Cardiac muscle cell (in vitro differentiated cells and primary cell): ENCODE measurements around the gene XAF1. TPM values are rescaled to one million over a fixed set of nuclear protein-coding genes. Genes with fewer than 3 reads are reported as not detected.

Experiments used
- DNase-seq, 2 donors: peaks; one replicate each; pipeline versions ENCODE4 v3.0.0 to v3.0.0-alpha.2; 2010 to 2017; ENCODE audit warnings: low read depth in 1 of 2, low spot score in 1 of 2
- H3K27ac ChIP-seq: fragments of 200-600 bp; sonication (generic); 2 replicates; pipeline ENCODE4 v1.5.1; 2016
- H3K27me3 ChIP-seq: fragments of 200-600 bp; sonication (generic); 2 replicates; pipeline ENCODE4 v1.6.0; 2016; ENCODE audit warnings: control low read depth
- H3K36me3 ChIP-seq: fragments of 200-600 bp; sonication (generic); 2 replicates; pipeline ENCODE4 v1.5.1; 2016; ENCODE audit warnings: control low read depth
- H3K4me1 ChIP-seq: fragments of 200-600 bp; sonication (generic); 2 replicates; pipeline ENCODE4 v1.8.1; 2017; ENCODE audit warnings: low read depth, mild to moderate bottlenecking, mixed run types
- H3K4me3 ChIP-seq: fragments of 200-600 bp; sonication (generic); 2 replicates; pipeline ENCODE4 v1.5.1; 2016; ENCODE audit warnings: mild to moderate bottlenecking
- H3K9me3 ChIP-seq: fragments of 200-600 bp; sonication (generic); 2 replicates; pipeline ENCODE4 v1.5.1; 2017; ENCODE audit warnings: low read depth, mild to moderate bottlenecking, control low read depth
- polyA plus RNA-seq: library from polyadenylated mRNA; unstranded; fragments of >200 nt; fragmentation: Nextera tagmentation; extraction: Ambion mirVana; gene quantifications from 2 replicates; pipeline ENCODE4 v1.2.1, GENCODE V29; 2016
- total RNA-seq: library from RNA; depleted of rRNA; stranded (reverse); fragments of >200 nt; gene quantifications from 2 replicates; pipeline ENCODE4 v1.2.3, GENCODE V29; 2016
- TF ChIP-seq, protein P1 (sequence below): IDR thresholded peaks from 2 replicates; pipeline ENCODE4 v1.5.1; 2012; ENCODE audit warnings: low read depth, mild to moderate bottlenecking, low read length

XAF1 gene
- total and polyA plus RNA-seq, 2 experiments from 2014 or later: not detected

DNA sequence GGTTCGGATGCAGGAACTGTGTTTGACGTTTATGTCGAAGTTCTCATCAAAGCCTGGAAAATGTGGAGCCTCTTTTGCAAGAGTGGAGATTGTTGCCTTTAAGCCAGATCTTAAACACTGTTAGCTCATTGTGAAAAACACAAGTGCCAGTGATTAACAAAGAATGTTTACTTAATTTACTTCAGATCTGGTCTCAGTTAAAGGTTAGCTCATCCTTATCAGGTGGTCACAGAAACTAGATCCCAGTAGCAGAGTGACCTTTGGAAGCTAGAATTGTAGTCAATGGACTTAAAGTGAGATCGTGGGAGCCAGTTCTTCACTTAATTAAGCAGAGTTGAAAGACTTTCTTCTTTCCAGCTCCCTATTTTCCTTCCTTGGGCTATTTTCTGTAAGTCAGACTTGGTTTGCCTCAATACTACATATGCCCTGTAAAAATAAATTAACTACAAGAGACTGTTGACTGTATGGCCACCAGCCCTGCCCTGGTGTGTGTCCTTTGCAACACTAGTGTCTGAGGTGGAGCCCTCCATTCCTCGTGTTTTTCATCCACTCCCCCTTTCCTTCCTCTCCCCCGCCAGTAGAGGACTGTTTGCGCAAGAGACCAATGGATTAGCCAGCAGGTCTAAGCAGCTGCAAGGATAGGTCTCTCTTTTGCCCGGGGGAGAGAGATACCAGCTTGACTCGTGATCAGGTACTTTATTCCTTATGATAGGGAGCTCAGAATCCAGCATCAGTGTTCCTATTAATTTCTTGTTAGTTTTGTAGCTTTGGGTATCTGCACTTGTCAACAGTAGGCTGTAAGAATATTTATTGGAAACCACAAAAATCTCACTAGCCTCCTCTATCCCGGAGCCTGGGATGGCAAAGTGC is 40.4 kb downstream of the XAF1 start:
- Histone ChIP-seq H3K27me3 (peaks cover 13% of the 10 kb centered on the region), H3K27ac (no peak overlapping the region), H3K4me1 (no peaks in the 10 kb centered on the region), H3K4me3 (no peak overlapping the region), H3K9me3 (no peaks in the 10 kb centered on the region), H3K36me3 (no peaks in the 10 kb centered on the region)
- peak in 1 of 2 donors; percentile 35 for DNase-seq
- TF ChIP-seq, protein P1, sequence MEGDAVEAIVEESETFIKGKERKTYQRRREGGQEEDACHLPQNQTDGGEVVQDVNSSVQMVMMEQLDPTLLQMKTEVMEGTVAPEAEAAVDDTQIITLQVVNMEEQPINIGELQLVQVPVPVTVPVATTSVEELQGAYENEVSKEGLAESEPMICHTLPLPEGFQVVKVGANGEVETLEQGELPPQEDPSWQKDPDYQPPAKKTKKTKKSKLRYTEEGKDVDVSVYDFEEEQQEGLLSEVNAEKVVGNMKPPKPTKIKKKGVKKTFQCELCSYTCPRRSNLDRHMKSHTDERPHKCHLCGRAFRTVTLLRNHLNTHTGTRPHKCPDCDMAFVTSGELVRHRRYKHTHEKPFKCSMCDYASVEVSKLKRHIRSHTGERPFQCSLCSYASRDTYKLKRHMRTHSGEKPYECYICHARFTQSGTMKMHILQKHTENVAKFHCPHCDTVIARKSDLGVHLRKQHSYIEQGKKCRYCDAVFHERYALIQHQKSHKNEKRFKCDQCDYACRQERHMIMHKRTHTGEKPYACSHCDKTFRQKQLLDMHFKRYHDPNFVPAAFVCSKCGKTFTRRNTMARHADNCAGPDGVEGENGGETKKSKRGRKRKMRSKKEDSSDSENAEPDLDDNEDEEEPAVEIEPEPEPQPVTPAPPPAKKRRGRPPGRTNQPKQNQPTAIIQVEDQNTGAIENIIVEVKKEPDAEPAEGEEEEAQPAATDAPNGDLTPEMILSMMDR: no peak

DNA sequence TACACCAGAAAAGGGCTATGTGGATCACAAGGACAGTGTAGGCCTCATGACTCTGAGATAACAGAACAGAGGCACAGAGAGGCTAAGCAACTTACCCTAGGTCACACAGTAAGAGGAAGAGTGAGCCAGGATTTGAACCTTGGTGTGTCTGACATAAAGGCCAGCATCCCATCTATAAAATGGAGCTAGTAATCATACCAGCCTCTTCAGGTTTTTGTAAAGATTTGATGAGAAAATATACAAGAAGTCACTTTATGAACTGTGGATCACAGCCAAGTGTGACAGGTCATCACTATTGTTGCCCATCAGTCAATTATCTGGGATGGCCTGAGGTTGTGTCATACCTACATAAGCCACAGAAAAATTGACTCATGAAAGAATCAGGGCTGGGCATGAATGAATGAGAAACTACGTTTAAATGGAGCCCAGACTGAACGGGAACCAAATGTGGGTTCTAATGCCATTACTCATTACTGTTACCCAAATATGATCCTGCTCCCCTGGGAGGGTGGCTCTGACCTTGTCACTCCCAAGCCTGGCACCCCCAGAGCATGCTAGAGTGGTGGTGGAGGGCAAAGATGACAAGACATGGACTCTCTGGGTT is 41.1 kb downstream of the XAF1 start:
- Histone ChIP-seq H3K27ac (no peak overlapping the region), H3K9me3 (no peaks in the 10 kb centered on the region), H3K4me1 (no peaks in the 10 kb centered on the region), H3K36me3 (no peaks in the 10 kb centered on the region), H3K4me3 (no peak overlapping the region), H3K27me3 (peaks cover 8% of the 10 kb centered on the region)
- TF ChIP-seq, protein P1: no peak
- DNase-seq: no peak

DNA sequence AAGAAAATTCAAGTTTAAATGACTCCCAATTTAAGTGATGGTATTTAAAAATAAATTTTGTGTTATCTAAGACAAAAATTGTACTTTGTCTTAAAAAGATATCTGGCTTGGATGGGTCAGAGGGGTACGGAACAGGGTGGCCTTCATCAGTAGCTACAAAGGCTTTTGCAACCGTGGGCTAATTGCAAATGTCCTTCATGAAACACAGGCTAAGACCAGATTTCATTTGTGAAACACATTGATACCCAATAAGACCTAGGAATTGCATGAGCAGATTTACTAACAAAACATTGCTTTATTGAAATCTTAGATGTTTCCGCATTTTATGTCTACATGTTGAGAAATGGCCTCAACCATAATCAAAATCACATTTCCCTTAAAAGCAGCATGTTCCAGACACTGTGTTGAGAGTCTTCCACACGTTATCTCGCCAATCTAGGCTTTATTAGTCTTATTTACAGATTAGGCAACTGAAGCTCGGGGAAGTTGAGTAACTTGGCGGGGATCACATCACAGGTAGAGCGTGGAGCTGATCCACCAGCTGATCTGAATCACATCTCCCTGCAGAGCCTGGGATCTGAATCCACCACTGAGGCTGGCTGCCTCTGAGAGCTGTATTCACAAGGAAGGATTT is 42.0 kb downstream of the XAF1 start:
- Histone ChIP-seq H3K9me3 (no peaks in the 10 kb centered on the region), H3K4me1 (no peaks in the 10 kb centered on the region), H3K36me3 (no peaks in the 10 kb centered on the region), H3K27ac (no peak overlapping the region), H3K4me3 (no peak overlapping the region), H3K27me3 (no peaks in the 10 kb centered on the region)
- TF ChIP-seq, protein P1: no peak
- no peak for DNase-seq

DNA sequence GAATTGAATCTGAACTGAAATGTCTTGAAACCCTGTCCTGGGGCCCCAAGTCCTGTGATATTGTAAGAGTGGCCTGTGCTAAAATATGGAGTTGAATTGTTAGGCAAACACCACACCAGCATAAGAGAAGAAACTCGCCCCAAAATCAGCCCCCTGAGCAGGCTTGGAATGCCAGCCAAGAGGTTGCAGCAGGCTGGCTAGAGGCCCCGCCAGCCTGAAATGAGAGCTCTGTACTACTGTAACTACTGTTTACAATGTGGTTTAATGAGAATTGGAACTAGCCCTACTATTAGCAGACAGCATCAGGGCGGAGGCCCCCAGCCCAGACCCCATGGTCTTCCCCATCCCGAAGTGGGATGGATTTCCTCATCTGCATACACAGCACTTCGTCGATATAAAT is 43.9 kb downstream of the XAF1 start:
- TF ChIP-seq, protein P1: no peak
- DNase-seq: no peak
- no peak overlapping the region for H3K4me3 ChIP-seq
- H3K27ac ChIP-seq: no peak overlapping the region
- no peaks in the 10 kb centered on the region for H3K27me3 ChIP-seq
- no peaks in the 10 kb centered on the region for H3K36me3 ChIP-seq
- H3K9me3 ChIP-seq: no peaks in the 10 kb centered on the region
- H3K4me1 ChIP-seq: no peaks in the 10 kb centered on the region

DNA sequence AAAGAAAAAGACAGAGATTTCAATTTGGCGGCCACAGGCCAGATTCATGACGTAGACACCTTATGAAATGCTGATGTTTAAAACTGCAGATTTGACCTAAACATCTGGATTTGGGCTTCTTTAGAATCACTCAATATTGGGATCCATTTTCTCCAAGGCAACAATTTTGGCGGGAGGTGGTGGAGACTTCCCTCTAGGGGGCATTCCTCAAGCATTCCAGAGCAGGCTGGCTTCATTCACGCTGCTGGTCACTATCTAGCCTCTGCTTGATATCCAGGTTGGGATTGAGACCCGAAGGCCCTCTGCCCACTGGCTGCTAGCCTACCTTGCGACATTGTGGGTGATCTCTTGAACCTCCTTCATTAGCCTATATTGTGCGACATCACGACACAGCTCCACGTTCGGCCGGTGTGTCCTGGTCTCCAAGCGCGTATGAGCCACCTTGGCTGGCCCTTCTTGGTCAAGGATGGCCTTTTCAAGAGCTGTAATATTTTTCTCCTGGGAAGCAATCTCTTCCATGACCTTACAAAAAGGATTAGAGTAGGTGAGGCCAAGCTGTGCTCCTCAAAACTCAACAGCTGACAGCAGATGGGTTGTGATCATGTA is 44.7 kb downstream of the XAF1 start:
- Histone ChIP-seq H3K4me3 (no peak overlapping the region), H3K27me3 (no peaks in the 10 kb centered on the region), H3K27ac (no peak overlapping the region), H3K9me3 (no peaks in the 10 kb centered on the region), H3K36me3 (no peaks in the 10 kb centered on the region), H3K4me1 (no peaks in the 10 kb centered on the region)
- TF ChIP-seq, protein P1: no peak
- DNase-seq: no peak
